ENCODE measurements around the gene DOK5.

Gene DOK5

GRCh38 chr20:54650052-54650719, 174.8 kb downstream of the DOK5 start:
- DNase-seq: no peak

DNA sequence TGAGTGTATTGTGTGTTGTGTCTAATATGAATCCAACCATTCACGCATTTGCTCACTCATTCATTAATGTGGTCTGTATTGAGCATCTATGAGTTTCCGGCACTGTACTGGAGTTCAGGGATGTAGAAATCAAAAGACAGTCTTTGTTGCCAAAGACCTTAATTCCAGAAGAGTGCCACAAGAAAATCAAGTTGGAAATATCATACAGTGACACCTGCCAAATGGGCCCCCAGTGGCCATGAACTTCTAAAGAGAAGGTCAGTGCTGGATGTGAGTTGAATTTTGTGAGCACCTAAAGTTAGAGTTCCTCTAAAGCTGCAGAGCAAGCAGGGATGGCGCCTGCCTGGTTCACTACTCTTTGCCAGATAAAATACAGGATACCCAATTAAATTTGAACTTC, 175.9 kb downstream of the DOK5 start:
- no peak for DNase-seq

GRCh38 chr20:54654450-54654849, 179.1 kb downstream of the DOK5 start:
- no peak for DNase-seq

- no peak for DNase-seq
Observed at GRCh38 chr20:54657268-54657826, 182.0 kb downstream of the DOK5 start.

DNA sequence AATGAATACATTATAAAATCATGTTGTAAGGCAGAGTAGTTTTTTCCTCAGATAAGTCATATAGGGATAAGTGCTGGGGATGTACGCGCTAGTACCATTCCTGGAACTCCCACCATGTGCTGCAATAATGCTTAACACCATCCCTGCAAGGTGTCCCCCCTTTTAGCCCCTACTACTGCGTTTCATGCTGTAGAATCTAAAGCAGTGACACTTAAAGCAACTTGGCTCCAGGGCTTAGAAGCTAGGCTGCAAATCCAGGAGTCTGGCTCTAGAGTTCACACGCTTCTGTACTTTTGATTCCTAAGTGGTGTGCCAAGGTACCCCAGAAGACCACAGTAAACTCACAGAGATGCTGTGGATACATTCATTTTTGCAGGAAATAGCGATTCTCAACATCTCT, 183.1 kb downstream of the DOK5 start:
- DNase-seq: no peak

GRCh38 chr20:54661265-54661664, 185.9 kb downstream of the DOK5 start:
- no peak for DNase-seq

DNA sequence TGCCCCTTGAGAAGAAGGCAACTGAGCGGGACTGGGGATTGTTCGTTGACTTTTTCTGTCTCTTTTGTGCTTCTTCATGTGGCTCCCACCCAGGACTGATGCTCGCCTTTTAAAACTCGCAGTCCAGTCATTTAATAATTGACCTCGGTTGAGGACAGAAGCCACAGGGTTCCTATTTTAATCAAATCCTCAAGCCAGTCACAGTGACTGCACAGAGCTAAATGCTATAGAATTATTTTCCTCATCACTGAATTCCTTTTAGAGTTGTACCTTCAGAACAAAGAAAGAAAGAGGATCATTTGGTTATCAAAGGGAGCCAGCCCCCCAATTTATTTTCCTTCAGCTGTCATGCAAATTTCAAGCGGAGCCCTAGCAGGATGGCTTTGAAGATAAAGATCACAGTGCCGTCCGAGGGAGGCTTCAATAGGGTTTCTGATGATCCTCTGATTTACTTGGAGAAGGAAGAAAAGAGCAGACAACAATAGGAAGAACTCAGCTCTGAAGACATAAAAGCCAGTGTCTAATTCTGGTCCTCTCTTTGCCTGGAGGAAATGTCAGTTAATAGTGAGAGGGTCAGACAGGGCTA, 186.6 kb downstream of the DOK5 start:
- DNase-seq: no peak

- no peak for DNase-seq
Observed at GRCh38 chr20:54665812-54666211, 190.4 kb downstream of the DOK5 start.

- DNase-seq: no peak
Observed at GRCh38 chr20:54668271-54669039, 193.1 kb downstream of the DOK5 start.

DNA sequence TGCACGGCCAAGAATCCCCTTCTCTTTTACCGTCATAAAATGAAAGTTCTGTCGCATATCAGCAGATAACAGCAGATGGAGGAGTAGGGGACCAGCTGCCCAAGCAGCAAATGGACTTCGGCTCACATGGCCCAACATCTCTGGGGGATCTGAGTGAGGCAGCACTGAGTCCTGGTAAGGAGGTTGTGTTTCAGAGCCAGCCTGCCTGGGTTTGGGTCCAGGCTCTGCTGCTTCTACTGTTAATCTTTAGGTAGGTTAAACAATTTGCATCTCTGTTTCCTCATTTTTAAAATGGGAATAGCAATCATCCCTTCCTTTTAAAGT, 193.6 kb downstream of the DOK5 start:
- DNase-seq: no peak

DNA sequence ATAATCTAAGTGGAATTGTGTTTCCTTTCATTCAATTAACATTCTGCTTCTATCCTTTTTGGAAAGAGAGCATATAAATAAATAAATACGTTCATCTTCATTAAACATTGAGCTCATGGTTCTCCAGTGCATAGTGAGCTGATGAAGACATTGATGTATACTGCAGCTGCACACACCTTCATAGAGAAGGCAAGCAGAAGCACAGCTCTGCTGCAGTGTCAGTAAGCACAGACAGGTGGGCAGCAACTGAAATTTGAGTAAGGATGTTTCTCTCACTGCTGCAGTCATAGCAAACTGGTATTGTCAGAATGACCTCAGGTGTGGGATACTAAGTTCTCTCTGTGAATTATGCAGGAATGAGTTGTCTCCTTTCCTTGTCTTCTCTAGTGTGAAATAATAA, 202.9 kb downstream of the DOK5 start:
- no peak for DNase-seq

GRCh38 chr20:54680439-54680838, 205.0 kb downstream of the DOK5 start:
- no peak for DNase-seq

DNA sequence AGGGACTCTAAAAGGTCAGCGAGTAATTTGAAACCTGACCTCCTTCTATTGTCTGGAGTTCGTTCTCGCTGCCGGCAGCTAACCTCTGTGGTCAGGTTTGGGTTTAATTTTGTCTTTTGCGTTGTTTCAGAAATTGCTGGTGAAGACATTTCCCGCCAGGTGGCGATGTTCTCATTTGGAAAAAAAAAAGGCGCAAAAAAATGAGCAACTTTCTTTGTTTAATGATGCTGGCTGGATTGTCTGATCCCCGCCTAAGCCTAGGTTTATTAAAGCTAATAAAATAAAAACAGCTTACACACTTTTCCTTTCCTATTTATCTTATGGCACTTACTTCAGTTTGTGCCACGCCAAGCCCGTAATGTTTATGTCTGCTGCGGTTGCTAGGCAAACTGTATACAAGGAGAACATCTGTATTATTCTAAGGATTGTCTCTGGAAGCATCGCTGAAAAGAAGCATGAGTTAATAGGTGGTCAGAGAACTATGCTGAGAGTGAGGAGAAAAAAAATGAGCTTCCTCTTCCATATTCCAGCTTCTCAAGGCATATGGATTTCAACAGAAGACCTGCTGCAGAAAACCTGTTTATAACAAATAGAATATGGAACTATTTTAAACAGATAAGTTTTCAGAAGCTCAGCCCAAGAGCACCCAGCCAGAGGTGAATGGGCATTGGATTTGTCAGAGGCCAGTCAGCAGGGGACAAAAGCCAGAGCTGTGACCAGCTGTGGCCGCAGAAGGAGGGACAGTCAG, 205.7 kb downstream of the DOK5 start:
- peak; percentile 48 for DNase-seq

- DNase-seq: no peak
Observed at GRCh38 chr20:54681869-54682268, 206.5 kb downstream of the DOK5 start.

DNA sequence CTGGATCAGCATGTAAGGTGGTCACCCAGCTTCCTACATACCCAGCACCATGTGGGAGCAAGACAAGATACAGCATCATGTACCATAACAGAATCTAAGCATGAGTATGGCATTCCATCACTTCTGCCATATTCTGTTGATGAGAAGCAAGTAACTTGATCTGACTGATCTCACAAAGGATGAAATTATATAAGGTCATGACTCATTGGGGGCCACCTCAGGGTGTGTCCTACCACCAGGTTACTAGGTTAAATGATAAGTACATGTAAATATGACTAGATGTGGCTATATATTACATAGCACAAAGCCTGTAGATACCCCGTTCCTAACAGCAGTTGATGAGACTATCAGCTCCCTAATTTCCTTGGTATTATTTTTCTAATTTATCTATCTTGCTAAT, 213.1 kb downstream of the DOK5 start:
- no peak for DNase-seq

GRCh38 chr20:54690323-54690722, 214.9 kb downstream of the DOK5 start:
- no peak for DNase-seq

DNA sequence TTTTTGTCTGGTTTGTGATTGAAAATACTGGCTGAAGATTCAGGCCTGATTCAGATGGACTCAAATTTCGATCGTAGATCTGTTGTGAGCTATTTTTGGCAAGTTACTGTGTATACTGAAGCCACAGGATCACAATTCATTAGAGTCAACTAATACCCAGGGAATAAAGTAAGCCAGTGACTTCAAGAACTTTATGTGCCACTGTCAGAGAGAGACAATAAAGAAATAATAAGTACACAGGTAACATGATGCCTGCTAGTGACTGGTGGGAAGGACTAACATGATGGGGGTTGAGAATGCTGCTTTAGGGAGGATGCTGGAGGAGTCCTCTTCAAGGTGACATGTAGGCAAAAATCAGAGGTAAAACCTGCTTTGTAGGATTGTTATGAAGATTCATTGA, 215.9 kb downstream of the DOK5 start:
- no peak for DNase-seq

GRCh38 chr20:54692168-54692887, 216.9 kb downstream of the DOK5 start:
- no peak for DNase-seq

DNA sequence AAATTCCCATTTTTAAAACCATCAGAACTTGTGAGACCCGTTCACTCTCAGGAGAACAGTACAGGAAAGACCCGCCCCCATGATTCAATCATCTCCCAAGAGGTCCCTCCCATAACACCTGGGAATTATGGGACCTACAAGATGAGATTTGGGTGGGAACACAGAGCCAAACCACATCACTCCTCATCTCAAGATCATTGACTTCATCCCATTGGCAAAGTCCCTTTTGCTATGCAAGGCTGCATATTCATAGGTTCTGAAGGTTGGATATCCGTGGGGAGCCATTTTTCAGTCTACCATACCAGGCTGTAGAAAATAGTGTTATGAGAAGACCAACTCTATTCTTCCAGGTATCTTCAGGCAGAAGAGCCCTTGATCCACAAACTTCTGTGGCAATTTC, 219.1 kb downstream of the DOK5 start:
- DNase-seq: no peak

DNA sequence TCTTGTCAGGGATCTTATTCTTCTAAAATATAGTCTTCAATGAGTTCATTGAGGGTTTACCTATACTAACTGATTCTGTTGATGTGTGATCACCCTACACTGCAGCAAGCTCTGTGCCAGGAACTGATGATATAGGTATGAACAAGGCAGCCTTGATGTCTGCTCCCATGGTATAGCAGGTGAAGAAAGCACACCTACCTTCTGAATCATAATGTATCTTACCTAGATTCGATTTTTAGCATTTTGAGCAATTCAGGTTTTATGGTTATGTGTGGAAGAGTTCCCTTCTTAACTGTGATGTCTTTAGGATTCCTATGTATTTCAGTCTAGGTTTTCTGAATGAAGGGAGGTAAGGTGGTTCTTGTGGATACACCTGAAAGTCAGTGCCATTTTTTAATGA, 223.0 kb downstream of the DOK5 start:
- no peak for DNase-seq

Data from midbrain (tissue), 1 donor.